22Rv1 (cell line): Measurements from ENCODE around the gene POC5.

ENCODE experiments used
- H3K27ac ChIP-seq: fragments of 450-650 bp; 2 replicates; pipeline ENCODE4 v1.5.1; 2017
- CTCF ChIP-seq: fragments of 450-650 bp; IDR thresholded peaks from 2 replicates; pipeline ENCODE4 v1.5.1; 2017; ENCODE audit warnings: mild to moderate bottlenecking
- ZFX ChIP-seq: fragments of 450-650 bp; IDR thresholded peaks from 2 replicates; pipeline ENCODE4 v1.6.1; 2017; ENCODE audit warnings: antibody characterized with exemption, borderline replicate concordance

POC5 gene, protein sequence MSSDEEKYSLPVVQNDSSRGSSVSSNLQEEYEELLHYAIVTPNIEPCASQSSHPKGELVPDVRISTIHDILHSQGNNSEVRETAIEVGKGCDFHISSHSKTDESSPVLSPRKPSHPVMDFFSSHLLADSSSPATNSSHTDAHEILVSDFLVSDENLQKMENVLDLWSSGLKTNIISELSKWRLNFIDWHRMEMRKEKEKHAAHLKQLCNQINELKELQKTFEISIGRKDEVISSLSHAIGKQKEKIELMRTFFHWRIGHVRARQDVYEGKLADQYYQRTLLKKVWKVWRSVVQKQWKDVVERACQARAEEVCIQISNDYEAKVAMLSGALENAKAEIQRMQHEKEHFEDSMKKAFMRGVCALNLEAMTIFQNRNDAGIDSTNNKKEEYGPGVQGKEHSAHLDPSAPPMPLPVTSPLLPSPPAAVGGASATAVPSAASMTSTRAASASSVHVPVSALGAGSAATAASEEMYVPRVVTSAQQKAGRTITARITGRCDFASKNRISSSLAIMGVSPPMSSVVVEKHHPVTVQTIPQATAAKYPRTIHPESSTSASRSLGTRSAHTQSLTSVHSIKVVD

DNA sequence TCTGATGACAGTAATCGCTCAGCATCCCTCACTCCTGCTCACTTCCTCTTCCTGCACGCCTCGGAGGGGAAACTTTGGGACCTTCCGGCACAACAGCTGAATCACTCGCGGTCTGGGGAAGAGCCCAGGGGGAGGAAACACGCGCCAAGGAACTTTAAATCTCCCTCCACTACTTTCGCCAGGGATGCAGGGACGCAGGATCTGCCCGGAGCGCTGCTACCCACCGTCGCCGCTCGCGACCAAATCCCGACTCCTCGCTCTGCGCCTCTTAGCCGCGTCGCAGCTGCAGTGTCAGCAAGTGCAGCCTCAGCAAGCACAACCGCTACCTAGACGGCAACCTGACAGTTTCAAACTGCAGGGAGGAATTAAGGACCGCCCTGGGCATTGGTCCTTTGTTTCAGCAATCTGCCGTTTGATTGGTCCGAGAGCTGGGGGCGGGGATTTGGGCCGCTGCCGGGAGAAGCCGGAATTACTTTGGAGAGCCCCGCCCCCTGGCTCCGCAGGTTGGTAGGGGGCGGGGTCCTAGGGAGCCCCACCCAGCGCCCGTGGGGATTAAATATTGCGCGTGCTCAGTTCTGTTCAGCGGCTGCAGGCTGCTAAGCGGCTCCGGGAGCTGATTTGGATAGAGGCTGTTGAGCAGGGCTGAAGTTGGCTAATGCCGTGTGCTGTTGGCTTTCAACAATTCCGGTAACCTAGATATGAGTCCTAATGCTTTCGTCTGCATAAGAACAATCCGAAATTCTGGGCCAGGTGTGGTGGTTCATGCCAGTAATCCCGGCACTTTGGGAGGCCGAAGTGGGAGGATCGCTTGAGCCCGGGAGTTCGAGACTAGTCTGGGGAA lies at the start of gene POC5:
POC5 (minus strand) TSS at position 356 of the 841 bp plus-strand sequence. CDS start 4,500 bp downstream, outside the sequence.
- H3K27ac ChIP-seq, result peak within 1 kb of the TSS; percentile 94
- TF ChIP-seq ZFX, result no peak
- no peak for TF ChIP-seq CTCF

DNA sequence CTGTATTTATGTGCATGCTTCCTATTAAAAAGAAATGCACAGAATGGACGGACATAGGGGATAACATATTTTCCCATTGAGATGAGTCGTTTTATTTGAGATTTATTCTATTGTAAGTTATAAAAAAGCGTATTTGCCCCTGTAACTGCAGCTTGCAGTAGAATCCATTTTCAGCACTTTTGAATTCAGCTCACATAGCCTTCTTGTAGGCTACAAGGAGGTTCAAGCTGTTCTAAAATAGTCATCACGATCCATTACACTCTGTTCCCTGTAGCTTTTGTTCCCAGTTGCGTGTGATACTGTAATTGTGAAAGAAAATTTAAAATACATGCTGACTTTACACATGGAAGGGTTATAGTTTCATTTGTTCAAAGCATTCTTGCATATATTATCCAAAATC lies 40.9 kb upstream of the POC5 start:
- TF ChIP-seq ZFX (no peak), CTCF (no peak)
- no peak overlapping the region for H3K27ac ChIP-seq

DNA sequence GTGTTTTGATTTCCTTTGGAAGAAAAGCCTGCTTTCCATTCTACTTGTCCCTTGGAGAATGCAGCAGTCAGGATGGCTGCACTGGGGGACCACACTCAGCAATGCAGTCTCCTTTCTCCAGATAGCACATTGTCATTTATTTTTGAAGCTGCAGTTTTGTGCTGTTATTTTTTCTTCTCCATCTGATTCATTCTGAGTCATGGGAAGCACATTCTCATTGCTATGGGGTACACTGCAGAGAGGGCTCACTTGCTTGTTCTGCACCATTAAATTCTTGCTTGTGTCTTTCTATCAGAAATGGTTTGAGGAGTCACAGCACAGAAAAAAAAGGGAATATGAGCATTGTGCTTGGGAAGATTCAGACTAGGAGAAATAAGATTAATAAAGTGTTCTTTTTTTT lies 39.7 kb upstream of the POC5 start:
- TF ChIP-seq ZFX (no peak), CTCF (no peak)
- no peak overlapping the region for H3K27ac ChIP-seq

GRCh38 chr5:75756211-75756610 lies 39.0 kb upstream of the POC5 start:
- TF ChIP-seq ZFX (no peak), CTCF (no peak)
- H3K27ac ChIP-seq, result no peak overlapping the region

GRCh38 chr5:75753182-75753581 lies 35.9 kb upstream of the POC5 start:
- TF ChIP-seq CTCF (no peak), ZFX (no peak)
- no peak overlapping the region for H3K27ac ChIP-seq

DNA sequence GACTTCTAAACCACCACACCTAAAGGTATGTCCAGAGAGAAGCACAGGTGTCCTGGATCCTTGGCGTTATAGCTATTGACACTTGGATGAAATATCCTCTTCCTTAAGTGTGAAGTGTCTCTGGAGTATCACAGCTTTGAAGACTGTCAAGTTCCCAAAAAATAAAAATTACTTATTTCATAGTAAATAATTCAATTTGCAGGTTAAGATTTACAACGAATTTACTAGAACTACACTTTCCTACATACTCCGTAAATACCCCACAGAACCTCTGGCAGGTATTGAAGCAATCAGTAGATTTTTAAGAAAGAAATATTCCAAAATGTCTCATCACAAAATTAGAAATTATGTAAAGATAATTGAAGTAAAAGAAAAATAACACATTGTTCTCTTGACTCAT lies 27.1 kb upstream of the POC5 start:
- TF ChIP-seq ZFX, result no peak
- TF ChIP-seq CTCF, result no peak
- no peak overlapping the region for H3K27ac ChIP-seq
